NCI-H345 (cell line): Measurements from ENCODE around the gene PLPP7.

Experiments used
- DNase-seq: peaks from one replicate; lab custom pipeline; 2025; lab: John Stamatoyannopoulos, UW

PLPP7 gene

GRCh38 chr9:131281119-131281965 is 8.2 kb upstream of the PLPP7 start:
- DNase-seq: no peak

DNA sequence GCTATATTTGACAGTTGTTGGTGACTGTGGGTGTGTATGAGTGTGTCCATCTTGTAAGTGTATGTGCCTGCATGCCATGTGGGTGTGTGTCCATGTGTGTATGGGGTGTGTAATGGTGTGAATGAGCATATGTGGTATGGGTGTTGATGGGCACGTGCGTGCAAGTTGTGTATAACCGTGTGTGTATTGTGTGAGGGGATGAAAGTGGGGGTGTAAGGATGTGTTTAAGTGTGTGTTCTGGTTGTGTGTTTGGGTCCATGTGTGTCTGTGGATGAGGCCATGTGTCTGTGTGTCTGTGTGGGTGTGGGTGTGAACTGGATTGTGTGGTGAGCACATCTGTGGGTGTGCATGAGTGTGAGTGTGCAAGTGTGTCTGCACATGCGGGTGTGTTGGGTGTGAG is 7.3 kb upstream of the PLPP7 start:
- no peak for DNase-seq

DNA sequence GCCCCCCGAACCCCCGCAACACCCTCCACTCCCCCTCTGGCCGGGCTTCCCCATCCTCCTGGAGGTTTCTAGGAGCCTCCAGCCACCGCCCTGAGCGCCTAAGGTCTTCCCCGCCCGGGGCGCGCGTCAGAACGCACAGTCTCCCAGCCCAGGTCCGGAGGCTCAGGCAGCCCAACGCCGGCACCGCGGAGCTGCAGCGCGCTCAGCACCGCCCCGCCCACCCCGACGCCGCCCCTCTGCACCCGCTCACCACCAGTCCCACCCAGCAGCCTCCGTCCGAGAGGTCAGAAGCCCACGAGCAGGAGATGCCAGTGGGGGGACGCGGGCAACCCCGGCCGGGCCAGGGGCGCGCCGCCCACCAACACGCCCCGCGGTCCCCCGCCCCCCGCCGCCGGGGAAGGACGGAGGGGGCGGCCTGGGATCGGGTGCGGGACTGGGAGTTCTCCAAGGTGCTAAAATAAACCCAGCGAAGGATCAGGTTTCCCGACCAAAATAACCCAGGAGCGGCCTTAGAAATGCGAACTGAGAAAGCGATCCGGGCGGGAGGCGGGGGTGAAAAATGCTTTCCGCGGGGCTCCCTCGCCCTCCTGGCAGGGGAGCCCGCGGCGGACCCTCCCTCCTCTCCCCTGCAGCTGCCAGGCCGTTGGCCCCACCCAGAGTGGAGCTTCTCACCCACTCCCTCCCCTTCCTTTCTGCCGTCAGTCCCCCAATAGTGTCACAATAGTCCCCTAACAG is 6.7 kb upstream of the PLPP7 start:
- DNase-seq: no peak

DNA sequence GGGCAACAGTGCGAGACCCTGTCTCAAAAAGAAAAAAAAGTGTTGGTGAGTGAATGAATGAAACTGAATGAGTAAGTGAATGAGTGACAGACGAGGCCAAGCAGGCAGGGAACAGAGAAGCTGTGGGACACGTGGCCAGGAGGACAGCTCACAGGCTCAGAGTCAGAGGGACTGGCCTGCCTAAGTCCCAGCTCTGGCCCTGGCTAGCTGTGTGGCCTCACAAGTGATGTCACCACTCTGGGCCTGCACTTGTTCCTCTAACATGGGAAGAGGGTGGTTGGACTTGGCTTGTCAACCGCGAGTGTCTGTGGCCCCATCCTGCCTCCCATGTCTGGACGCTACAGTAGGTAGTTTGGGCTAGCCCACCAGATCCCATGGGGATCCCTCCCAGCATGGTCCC is 4.7 kb upstream of the PLPP7 start:
- DNase-seq: no peak

DNA sequence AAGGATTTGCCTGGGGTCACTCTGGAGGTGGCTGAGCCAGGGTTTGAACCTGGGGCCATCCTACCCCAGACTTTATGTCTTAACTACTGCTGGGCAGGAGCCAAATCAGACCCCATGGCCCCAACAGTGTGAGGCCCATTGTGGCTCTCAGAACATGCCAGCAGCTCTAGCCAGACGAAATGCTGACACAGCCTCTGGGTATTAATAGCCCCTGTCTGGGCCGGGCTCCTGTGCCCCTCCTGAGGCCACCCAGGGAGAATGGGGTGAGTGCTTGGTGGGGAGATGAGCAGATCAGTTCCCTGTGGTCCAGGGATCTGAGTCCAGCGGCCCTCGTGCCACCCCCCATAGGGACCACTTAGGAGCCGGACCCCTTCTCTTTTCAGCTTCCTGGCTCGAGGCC is 2.2 kb upstream of the PLPP7 start:
- DNase-seq: no peak

GRCh38 chr9:131288217-131288616 is 1.3 kb upstream of the PLPP7 start:
- no peak for DNase-seq

DNA sequence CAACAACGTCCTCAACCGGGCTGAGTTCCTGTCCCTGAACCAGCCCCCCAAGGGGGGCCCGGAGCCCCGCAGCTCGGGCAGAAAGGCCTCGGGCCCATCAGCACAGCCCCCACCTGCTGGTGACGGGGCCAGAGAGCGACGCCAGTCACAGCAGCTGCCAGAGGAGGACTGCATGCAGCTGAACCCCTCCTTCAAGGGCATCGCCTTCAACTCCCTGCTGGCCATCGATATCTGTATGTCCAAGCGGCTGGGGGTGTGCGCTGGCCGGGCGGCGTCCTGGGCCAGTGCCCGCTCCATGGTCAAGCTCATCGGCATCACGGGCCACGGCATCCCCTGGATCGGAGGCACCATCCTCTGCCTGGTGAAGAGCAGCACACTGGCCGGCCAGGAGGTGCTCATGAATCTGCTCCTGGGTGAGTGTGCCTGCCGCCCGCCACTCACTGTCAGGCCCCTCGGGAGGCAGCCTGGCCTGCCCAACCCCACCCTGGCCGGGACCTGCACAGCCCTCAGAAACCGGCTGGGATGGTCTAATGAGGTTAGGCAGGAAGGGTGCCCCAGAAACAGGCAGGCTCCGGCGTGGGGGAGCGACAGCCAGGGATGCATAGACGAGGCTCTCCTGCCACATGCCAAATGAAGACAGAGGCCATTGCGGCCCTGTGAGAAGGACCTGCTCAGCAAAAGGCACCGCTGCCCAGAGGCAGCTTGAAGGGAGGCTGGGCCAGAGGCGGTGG is 678 bp downstream of the PLPP7 start:
- DNase-seq: no peak

DNA sequence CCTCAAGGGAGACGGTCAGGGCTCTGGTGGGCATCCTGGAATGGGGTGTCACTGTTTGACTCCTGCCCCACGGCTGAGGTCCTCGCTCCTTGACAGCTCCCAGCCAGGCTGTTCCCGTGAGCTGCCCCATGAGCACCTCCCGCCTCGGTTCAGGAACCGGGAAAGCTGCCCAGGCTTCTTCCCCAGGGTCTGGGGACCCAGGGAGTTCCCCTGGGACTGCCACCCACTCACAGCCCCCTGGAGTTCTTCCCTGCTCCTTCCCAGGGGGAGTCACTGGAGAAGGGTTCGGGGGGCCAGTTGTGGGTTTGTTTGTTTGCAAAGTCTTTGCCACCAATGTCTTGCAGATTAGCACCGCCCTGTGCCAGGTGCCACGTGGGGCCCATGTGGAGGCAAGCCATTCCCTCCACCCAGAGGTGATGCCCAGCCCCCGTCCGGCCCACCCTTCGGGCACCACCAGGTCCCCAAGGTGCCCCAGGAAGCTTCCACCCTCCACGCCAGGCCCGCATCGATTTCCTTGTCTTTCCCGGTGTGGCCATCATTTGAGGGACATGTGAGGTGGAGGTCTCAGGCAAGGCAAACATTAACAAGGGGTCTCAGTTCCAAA is 1.3 kb downstream of the PLPP7 start:
- no peak for DNase-seq

GRCh38 chr9:131291795-131292315 is 2.3 kb downstream of the PLPP7 start:
- no peak for DNase-seq

- no peak for DNase-seq
Measured at GRCh38 chr9:131292937-131293336, 3.4 kb downstream of the PLPP7 start.

- no peak for DNase-seq
Measured at GRCh38 chr9:131296460-131296859, 6.9 kb downstream of the PLPP7 start.

- DNase-seq: no peak
Measured at GRCh38 chr9:131296906-131297500, 7.5 kb downstream of the PLPP7 start.

- no peak for DNase-seq
Measured at GRCh38 chr9:131297903-131298302, 8.4 kb downstream of the PLPP7 start.

DNA sequence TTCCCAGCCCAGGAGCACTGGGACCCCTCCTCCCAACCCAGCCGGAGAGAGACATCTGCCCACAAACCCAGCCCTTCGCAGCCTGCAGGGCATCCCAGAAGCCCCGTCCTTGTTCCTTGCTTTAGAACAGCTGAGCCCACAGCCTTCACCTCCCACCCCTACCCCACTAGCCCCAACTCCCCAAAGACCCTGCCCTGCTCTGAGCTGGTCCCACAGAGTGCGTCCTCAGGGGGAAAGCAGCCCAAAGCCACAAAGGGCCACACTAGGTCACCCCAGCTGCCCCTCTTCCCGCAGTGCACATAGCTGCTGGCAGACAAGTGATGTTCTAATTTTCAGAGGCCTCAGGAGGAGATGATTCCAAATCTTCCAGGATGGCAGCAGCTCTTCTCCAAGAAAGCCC is 8.8 kb downstream of the PLPP7 start:
- no peak for DNase-seq

DNA sequence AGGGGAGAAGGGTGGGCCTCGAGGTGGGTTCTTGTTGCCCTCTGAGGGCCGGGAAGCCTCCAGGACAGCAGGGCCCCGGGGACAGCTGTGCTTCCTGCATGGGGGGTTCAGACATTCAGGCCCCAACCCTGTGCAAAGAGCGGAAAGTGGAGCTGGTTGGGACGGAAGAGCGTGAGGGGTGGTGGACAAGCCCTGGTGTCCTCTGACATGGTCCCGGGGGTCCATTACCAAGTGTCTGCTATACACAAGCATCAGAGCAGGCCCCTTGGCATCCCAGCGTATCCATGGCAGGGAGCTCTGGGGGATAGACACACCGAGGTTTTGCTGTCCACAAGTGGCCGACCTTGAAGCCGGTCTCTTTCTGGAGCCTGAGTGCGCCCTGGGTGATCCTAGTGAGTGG is 9.3 kb downstream of the PLPP7 start:
- DNase-seq: no peak

DNA sequence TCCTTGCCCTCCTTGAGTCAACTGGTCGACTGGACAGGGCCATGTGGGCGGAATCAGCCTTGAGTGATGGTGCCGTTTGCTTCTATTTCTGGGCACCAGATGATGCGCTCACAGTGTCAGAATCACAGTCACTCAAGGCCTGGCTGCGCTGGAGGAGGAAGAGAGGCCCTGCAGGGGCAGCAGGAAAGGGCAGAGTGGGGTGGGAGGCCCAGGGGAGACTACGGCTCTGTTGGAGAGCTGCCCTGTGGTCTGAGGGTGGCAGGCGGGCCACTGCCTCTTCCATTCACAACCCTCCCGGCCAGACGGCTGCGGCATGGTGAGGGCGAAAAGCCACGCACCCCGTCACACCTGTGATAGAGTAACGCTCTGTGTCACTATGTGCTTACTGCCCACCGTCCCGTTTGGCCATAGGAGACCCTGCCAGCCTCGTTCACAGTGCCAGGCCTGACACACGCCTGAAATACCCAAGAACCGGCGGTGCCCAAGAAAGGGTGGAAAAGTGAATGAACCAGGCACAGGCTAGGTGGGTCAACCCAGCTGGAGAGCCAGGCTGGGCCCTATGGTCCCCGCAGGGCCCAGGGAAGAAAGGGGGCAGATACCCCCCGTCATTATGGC is 9.9 kb downstream of the PLPP7 start:
- no peak for DNase-seq

- DNase-seq: no peak
Measured at GRCh38 chr9:131299961-131300347, 10.4 kb downstream of the PLPP7 start.

DNA sequence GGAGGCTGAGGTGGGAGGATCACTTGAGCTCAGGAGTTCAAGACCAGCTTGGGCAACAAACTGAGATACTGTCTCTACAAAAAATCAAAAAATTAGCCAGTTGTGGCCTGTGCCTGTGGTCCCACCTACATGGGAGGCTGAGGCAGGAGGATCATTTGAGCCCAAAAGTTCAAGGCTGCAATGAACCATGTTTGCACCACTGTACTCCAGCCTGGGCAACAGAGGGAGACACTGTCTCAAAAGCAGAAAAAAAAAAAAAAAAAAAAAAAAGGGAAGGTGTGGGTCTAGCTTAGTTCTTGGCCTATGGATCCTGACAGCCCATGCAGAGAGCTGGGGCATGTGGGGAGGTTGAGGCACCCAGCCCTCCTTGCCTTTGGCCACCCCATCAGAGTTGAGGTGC is 10.9 kb downstream of the PLPP7 start:
- DNase-seq: no peak

GRCh38 chr9:131302244-131303075 is 12.9 kb downstream of the PLPP7 start:
- DNase-seq: no peak
